ENCODE measurements around the gene GARS1. TPM values are rescaled to one million over a fixed set of nuclear protein-coding genes. Genes with fewer than 3 reads are reported as not detected.

GARS1 gene
- polyA plus RNA-seq, 2 donors, result 68.0 to 124 TPM

Other genes with a start within 250 kb of the GARS1 start
- gene NOD1, start 116.1 kb upstream of the GARS1 start, polyA plus RNA-seq, result 1 to 10 TPM; 5.0 to 6.1 TPM
- 10 to 100 TPM; 88.5 to 96.2 TPM for gene GGCT, start 90.0 kb upstream of the GARS1 start, polyA plus RNA-seq
- gene CRHR2, start 87.6 kb downstream of the GARS1 start, polyA plus RNA-seq, result under 1 TPM; 0.04 to 0.06 TPM
- 1 to 10 TPM; 2.4 to 4.5 TPM for gene INMT, start 157.3 kb downstream of the GARS1 start, polyA plus RNA-seq
- gene MINDY4, start 176.5 kb downstream of the GARS1 start, polyA plus RNA-seq, result 1 to 10 TPM; 1.3 to 1.4 TPM

All from esophagus (tissue), 2 donors.